Esophagus muscularis mucosa (tissue), 4 donors: Measurements from ENCODE around the gene CYBA.

Experiments
- EP300 ChIP-seq: sonication (generic); formaldehyde crosslinking; IDR thresholded peaks from one replicate; pipeline ENCODE4 v1.6.1; 2017; ENCODE audit warnings: antibody characterized with exemption
- POLR2A ChIP-seq: fragments of 450-650 bp; IDR thresholded peaks from one replicate; pipeline ENCODE4 v1.6.1; 2017; ENCODE audit warnings: antibody characterized with exemption, moderate library complexity, mild to moderate bottlenecking, low read depth
- POLR2AphosphoS5 ChIP-seq, 2 donors: sonication (generic); formaldehyde crosslinking; IDR thresholded peaks; one replicate each; pipeline ENCODE4 v1.6.1; 2017; ENCODE audit warnings: antibody characterized with exemption in 2 of 2
- TF ChIP-seq, protein P1 (sequence below), 3 experiments: fragments of 200-600 bp in 2 of 3; fragments of 450-650 bp in 1 of 3; sonication (generic) in 2 of 3; IDR thresholded peaks; one replicate each; pipeline ENCODE4 v1.5.1; 2017 to 2019; ENCODE audit warnings: antibody characterized with exemption in 3 of 3, mild to moderate bottlenecking in 2 of 3, moderate library complexity in 1 of 3

DNA sequence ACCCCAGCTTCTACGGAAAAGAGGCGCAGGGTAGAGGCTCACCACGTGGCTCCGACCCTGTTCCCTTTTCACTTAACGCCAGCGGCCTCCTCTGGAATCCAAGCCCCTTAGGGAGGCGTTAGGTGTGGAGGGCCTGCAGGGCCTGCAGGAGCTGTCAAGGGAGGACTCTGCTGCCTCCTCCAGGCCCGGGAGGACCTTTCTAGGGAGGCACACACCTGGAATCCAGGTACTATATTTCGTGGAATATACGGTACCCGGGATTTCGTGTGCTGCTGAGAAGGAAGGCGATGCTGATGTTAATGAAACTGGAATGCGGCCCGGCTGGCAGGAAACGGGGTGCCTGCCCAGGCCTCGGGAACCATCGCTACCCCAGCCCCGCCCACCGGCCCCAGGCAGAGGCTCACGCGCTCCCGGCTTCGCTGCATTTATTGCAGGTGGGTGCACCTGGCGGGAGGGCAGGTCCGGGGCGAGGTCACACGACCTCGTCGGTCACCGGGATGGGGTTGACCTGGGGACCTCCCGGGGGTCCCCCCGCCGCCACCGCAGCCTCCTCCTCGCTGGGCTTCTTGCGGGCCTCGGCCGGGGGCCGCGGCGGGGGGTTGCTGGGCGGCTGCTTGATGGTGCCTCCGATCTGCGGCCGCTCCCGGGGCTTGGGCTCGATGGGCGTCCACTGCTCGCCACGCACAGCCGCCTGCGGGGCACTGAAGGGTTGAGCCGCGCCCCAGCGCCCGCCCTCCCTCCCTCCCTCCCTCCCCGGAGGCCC lies 7.8 kb downstream of the CYBA start:
- TF ChIP-seq, protein P1, sequence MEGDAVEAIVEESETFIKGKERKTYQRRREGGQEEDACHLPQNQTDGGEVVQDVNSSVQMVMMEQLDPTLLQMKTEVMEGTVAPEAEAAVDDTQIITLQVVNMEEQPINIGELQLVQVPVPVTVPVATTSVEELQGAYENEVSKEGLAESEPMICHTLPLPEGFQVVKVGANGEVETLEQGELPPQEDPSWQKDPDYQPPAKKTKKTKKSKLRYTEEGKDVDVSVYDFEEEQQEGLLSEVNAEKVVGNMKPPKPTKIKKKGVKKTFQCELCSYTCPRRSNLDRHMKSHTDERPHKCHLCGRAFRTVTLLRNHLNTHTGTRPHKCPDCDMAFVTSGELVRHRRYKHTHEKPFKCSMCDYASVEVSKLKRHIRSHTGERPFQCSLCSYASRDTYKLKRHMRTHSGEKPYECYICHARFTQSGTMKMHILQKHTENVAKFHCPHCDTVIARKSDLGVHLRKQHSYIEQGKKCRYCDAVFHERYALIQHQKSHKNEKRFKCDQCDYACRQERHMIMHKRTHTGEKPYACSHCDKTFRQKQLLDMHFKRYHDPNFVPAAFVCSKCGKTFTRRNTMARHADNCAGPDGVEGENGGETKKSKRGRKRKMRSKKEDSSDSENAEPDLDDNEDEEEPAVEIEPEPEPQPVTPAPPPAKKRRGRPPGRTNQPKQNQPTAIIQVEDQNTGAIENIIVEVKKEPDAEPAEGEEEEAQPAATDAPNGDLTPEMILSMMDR (IDR thresholded peaks at IDR 0.05): no peak
- TF ChIP-seq POLR2A (no peak), EP300 (no peak), POLR2AphosphoS5 (IDR thresholded peaks at IDR 0.05) (no peak)
